ENCODE measurements around the gene PTTG2.
"Not testable (repeated sequence)": the region's sequence is repeated elsewhere in the genome, so short reads cannot be mapped to it uniquely, and the experiment has no call there.

Gene PTTG2

GRCh38 chr4:37967736-37968135 lies 7.5 kb downstream of the PTTG2 start:
- DNase-seq (ENCODE audit: low spot score): no peak
- no peak for TF ChIP-seq CTCF (IDR thresholded peaks at IDR 0.05; ENCODE audit: extremely low read depth, insufficient read depth, missing control alignments)
- in situ Hi-C loops (cut with MboI; ENCODE audit: low pct_unique_long_range_greater_than_20kb, low sequenced_read_pairs, unreplicated experiment): no loop called here

DNA sequence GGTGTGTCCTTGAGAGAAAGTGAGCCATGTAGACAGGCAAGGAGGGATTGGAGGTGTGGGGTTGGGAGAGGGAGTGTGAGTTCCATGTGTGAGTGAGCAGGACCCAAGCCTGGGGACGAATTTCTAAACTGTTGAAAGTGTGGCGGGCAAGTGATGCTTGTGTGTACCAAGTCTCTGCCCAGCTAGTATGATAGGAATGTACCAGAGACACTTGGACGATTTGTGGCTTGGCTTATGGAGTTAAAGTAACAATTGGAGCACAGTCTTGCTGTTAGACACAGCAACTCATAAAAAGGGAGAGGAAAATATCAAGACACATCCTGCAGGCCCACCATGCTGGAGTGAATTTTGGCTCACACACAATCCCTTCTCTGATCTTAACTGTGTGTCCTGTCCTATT lies 8.5 kb downstream of the PTTG2 start:
- in situ Hi-C loops (cut with MboI; ENCODE audit: low pct_unique_long_range_greater_than_20kb, low sequenced_read_pairs, unreplicated experiment): no loop called here
- no peak for TF ChIP-seq CTCF (IDR thresholded peaks at IDR 0.05; ENCODE audit: extremely low read depth, insufficient read depth, missing control alignments)
- no peak for DNase-seq (ENCODE audit: low spot score)

DNA sequence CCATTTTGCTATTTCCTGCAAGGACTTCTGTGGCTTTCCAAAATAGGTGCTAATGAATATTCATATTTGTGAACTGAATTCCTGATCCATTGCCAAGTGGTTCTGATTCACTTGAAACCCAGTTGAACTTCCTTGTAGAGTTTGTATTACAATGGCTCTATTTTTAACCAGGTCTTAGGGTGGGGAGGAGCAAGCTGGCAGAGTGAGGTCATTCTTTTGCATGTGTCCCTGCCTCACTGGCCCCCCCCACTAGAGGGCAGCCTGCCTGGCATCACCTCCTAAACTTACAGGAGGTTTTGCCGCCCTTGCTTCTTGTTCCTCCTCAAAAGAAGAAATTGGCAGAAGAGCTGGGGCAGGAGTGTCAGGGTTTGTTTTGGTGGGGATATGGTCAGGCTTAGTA lies 10.5 kb downstream of the PTTG2 start:
- in situ Hi-C loops (cut with MboI; ENCODE audit: low pct_unique_long_range_greater_than_20kb, low sequenced_read_pairs, unreplicated experiment): no loop called here
- no peak for DNase-seq (ENCODE audit: low spot score)

DNA sequence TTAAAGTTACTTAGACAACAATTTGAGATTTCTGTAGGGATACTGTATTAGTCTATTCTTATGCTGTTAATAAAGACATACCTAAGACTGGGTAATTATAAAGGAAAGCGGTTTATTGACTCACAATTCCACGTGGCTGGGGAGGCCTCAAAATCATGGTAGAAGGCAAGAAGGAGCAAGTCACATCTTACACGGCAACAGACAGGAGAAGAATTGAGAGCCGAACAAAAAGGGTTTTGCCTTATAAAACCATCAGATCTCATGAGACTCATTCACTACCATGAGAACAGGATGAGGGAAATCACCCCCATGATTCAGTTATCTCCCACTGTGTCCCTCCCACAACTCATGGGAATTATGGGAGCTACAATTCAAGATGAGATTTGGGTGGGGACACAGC lies 11.0 kb downstream of the PTTG2 start:
- in situ Hi-C loops (cut with MboI; ENCODE audit: low pct_unique_long_range_greater_than_20kb, low sequenced_read_pairs, unreplicated experiment): no loop called here

More for the DNA sequence above, 10.5 kb downstream of the PTTG2 start:
- TF ChIP-seq CTCF (IDR thresholded peaks at IDR 0.05; ENCODE audit: extremely low read depth, insufficient read depth, missing control alignments): peak; percentile 44

GRCh38 chr4:37973441-37973840 lies 13.2 kb downstream of the PTTG2 start:
- in situ Hi-C loops (cut with MboI; ENCODE audit: low pct_unique_long_range_greater_than_20kb, low sequenced_read_pairs, unreplicated experiment): no loop called here
- TF ChIP-seq CTCF (IDR thresholded peaks at IDR 0.05; ENCODE audit: extremely low read depth, insufficient read depth, missing control alignments): no peak
- no peak for DNase-seq (ENCODE audit: low spot score)

More for the DNA sequence above, 11.0 kb downstream of the PTTG2 start:
- DNase-seq (ENCODE audit: low spot score): no peak
- TF ChIP-seq CTCF (IDR thresholded peaks at IDR 0.05; ENCODE audit: extremely low read depth, insufficient read depth, missing control alignments): no peak

- DNase-seq (ENCODE audit: low spot score); in situ Hi-C loops (cut with MboI; ENCODE audit: low pct_unique_long_range_greater_than_20kb, low sequenced_read_pairs, unreplicated experiment): not testable (repeated sequence)
Observed at GRCh38 chr4:37975321-37975822, 15.2 kb downstream of the PTTG2 start.

- DNase-seq (ENCODE audit: low spot score): peak; percentile 20
- TF ChIP-seq CTCF (IDR thresholded peaks at IDR 0.05; ENCODE audit: extremely low read depth, insufficient read depth, missing control alignments): no peak
- in situ Hi-C loops (cut with MboI; ENCODE audit: low pct_unique_long_range_greater_than_20kb, low sequenced_read_pairs, unreplicated experiment): no loop called here
Observed at GRCh38 chr4:37976507-37976906, 16.3 kb downstream of the PTTG2 start.

Data from GM13977 (cell line).